Heart right ventricle (tissue), 16 donors: ENCODE measurements around the gene RNASEH2A. TPM values are rescaled to one million over a fixed set of nuclear protein-coding genes. Genes with fewer than 3 reads are reported as not detected.

Source experiments
- ATAC-seq, 8 donors: fragments of 200-7000 bp; cut with Tn5 transposase; one replicate each; pipeline ENCODE4 v1.9.1; 2020; ENCODE audit warnings: mild to moderate bottlenecking in 8 of 8, moderate library complexity in 8 of 8, moderate number of reproducible peaks in 1 of 8
- DNase-seq, 2 donors: peaks; one replicate each; pipeline ENCODE4 v3.0.0-alpha.2; 2020
- H3K27ac ChIP-seq, 10 donors: fragments of 200-600 bp; sonication (generic) in 2 of 10; one replicate each; pipeline versions ENCODE4 v1.5.0 to v1.8.0; 2020 to 2022; ENCODE audit warnings: mild to moderate bottlenecking in 3 of 10
- H3K27me3 ChIP-seq, 7 donors: fragments of 200-600 bp; one replicate each; pipeline ENCODE4 v1.8.0; 2021 to 2022; ENCODE audit warnings: mild to moderate bottlenecking in 2 of 7
- H3K36me3 ChIP-seq, 9 donors: fragments of 200-600 bp; sonication (generic) in 1 of 9; one replicate each; pipeline versions ENCODE4 v1.5.0 to v1.8.0; 2020 to 2022; ENCODE audit warnings: mild to moderate bottlenecking in 2 of 9
- H3K4me1 ChIP-seq, 9 donors: fragments of 200-600 bp; sonication (generic) in 1 of 9; one replicate each; pipeline versions ENCODE4 v1.5.0 to v1.8.0; 2020 to 2022; ENCODE audit warnings: mild to moderate bottlenecking in 4 of 9
- H3K4me3 ChIP-seq, 10 donors: fragments of 200-600 bp; sonication (generic) in 2 of 10; one replicate each; pipeline versions ENCODE4 v1.5.0 to v1.8.0; 2020 to 2022; ENCODE audit warnings: mild to moderate bottlenecking in 7 of 10, moderate library complexity in 2 of 10
- H3K9me3 ChIP-seq, 11 donors: fragments of 200-600 bp in 10 of 11; sonication (generic) in 2 of 11; one replicate each; pipeline versions ENCODE4 v1.5.0 to v1.8.0; 2013 to 2022; ENCODE audit warnings: mild to moderate bottlenecking in 2 of 11, control low read depth in 1 of 11, moderate library complexity in 1 of 11
- WGBS, 2 donors: extraction: QIAGEN DNeasy Blood & Tissue Kit; methylation state at CpG; one replicate each; pipeline ENCODE4 v1.1.7; 2013; ENCODE audit warnings: inconsistent platforms in 1 of 2; 5-methylcytosine and 5-hydroxymethylcytosine counted together
- intact Hi-C, 10 donors: fragments of 100-400 bp; cut with DNase I; formaldehyde crosslinking; loops; one replicate each; pipeline versions ENCODE4 v1.11.1 to v1.14.2; 2022
- polyA plus RNA-seq, 2 donors: library from polyadenylated mRNA; stranded (reverse); fragments of 200-250 nt; gene quantifications; one replicate each; pipeline ENCODE4 v1.2.3, GENCODE V29; 2013
- total RNA-seq, 10 donors: library from RNA; stranded (reverse); fragmentation: NEBNext Ultra II Directional in 3 of 10; extraction: Animal tissue kit (Norgen Biotek cat#: 25700) in 3 of 10; gene quantifications; one replicate each; pipeline versions ENCODE4 v1.2.1 to v1.2.4, GENCODE V29; 2021 to 2023
- TF ChIP-seq, protein P1 (sequence below), 9 donors: fragments of 200-600 bp; sonication (generic) in 2 of 9; IDR thresholded peaks; one replicate each; pipeline versions ENCODE4 v1.5.0 to v1.8.0; 2021 to 2022; ENCODE audit warnings: antibody characterized with exemption in 9 of 9, mild to moderate bottlenecking in 5 of 9, moderate library complexity in 1 of 9
- donor health status: Arrhythmogenic right ventricular cardiomyopathy.
- donor health status: ischemic (EF 13 %, LVEDD 7.1; RV severe dilation, severe dysfunction).
- donor health status: healthy with polysubstance abuse.
- donor health status: DM: no; HTN: yes; CAD: no.
- donor health status: DM: no; HTN: no; CAD: no.
- donor health status: ischemic (EF 25% LVEDD 6.9; RV normal size, moderate dysfunction).
- donor health status: ischemic (EF 25% LVEDD 5.7; RV mildly dilated, moderate dysfunction).
- donor health status: healthy.
- donor health status: DM: yes; HTN: yes; CAD: no.
- donor health status: Ischemic cardiomyopathy.
- donor health status: ischemic (EF 35%, LVEDD 5.7; RV mildly dilated, moderate dysfunction).
- donor health status: nonischemic (EF 11% LVEDD 7.7; RV severe dilation, severe dysfunction).
- donor health status: DM: yes; HTN: yes; CAD: no.
- donor health status: PGD.
- donor health status: ischemic (EF 29% LVEDD 5.4; RV normal size, mild dysfunction).
- donor health status: nonischemic (EF 23%, LVEDD 6.1; RV moderate dilation, normal function).

Gene RNASEH2A
- total and polyA plus RNA-seq, 12 donors, result 1.9 to 6.9 (median 4.1) TPM

DNA sequence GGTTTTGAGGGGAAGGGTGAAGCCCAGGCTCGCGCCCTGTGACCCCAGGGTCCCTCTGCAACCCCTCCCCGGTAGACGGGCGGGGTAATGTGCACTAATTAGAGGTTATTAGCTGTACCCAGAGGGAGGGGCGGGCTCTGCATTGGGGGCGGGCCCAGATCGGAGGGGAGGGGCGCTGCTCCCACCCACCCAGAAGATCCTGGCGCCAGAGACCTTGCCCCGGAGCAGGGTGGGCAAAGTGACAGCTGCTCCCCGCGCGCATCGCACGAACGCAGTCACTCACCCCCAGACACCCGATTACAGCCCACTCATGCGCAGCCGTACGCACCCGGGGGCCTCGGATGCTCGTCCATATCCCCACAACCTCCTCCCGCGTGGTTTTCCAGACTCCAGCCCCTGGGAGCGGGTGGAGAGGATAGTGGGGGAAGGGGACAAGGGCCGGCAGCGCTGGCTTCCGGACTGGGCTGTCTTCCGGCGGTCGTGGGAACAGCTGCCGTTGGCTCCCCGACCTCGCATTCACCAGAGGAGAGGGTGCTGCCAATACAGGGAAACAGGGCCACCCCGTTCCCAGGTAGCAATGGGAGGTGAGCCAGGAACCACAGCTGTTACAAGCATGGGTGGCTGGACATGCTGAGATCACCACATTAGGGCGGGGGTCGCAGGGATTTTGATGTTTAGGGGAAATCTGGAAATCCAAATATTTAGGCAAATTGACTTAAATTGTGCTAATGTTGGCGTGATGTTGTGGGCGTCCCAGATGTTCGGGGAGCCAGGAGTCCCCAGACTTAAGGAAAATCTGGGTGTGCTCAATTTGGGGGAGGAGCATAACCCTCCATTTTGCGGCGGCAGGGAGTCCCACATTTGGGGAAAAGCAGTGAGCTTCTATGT, 28.1 kb upstream of the RNASEH2A start:
- intact Hi-C loops, result loop anchor here in 5 of 10 donors (1.0 to 10.0 kb wide), 4 partner anchors 13 to 67 kb away; partner anchors contain the start of gene JUNB (in 1 of the 5)

DNA sequence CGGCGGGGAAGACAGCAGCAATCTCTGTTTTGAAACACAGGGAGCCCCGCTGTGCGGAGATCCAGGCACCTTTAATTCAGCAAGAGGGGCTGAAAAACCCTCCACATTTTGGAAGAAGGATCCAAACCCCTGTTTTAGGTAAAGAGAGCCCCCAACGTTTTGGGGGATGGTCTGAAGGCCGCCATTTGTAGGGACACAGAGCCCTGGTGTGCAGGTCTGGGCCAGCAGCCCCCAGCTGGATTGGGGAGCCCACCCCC, 27.6 kb upstream of the RNASEH2A start:
- Histone ChIP-seq H3K36me3 (peaks cover 0 to 3% (median 0%) of the 10 kb centered on the region in 9 donors), H3K4me3 (peak overlapping the region in 9 of 10 donors; percentile 52 to 78 (median 71)), H3K4me1 (peaks cover 27 to 73% (median 53%) of the 10 kb centered on the region in 9 donors), H3K9me3 (no peaks in the 10 kb centered on the region), H3K27ac (peak overlapping the region; percentile 85 to 99 (median 97)), H3K27me3 (no peaks in the 10 kb centered on the region)
- TF ChIP-seq, protein P1, sequence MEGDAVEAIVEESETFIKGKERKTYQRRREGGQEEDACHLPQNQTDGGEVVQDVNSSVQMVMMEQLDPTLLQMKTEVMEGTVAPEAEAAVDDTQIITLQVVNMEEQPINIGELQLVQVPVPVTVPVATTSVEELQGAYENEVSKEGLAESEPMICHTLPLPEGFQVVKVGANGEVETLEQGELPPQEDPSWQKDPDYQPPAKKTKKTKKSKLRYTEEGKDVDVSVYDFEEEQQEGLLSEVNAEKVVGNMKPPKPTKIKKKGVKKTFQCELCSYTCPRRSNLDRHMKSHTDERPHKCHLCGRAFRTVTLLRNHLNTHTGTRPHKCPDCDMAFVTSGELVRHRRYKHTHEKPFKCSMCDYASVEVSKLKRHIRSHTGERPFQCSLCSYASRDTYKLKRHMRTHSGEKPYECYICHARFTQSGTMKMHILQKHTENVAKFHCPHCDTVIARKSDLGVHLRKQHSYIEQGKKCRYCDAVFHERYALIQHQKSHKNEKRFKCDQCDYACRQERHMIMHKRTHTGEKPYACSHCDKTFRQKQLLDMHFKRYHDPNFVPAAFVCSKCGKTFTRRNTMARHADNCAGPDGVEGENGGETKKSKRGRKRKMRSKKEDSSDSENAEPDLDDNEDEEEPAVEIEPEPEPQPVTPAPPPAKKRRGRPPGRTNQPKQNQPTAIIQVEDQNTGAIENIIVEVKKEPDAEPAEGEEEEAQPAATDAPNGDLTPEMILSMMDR (IDR thresholded peaks at IDR 0.05), result no peak
- 52 to 53% methylated on average over 6 of the region's 6 CpGs for WGBS, 2 donors
- no peak for DNase-seq
- ATAC-seq, result no peak
- intact Hi-C loops, result loop anchor here in 5 of 10 donors (1.0 to 10.0 kb wide), 4 partner anchors 12 to 66 kb away; partner anchors contain the start of gene JUNB (in 1 of the 5)

More for the DNA sequence above, 28.1 kb upstream of the RNASEH2A start:
- H3K27me3 ChIP-seq, result no peaks in the 10 kb centered on the region
- peak overlapping the region; percentile 85 to 99 (median 97) for H3K27ac ChIP-seq
- H3K4me1 ChIP-seq, result peaks cover 22 to 68% (median 49%) of the 10 kb centered on the region in 9 donors
- TF ChIP-seq, protein P1 (IDR thresholded peaks at IDR 0.05), result no peak
- peak overlapping the region; percentile 48 to 78 (median 70) for H3K4me3 ChIP-seq
- peaks cover 0 to 3% (median 0%) of the 10 kb centered on the region in 9 donors for H3K36me3 ChIP-seq
- peak; percentile 23 to 72 (median 56) for ATAC-seq
- H3K9me3 ChIP-seq, result no peaks in the 10 kb centered on the region
- 3 to 4% methylated on average over 44 of the region's 44 CpGs for WGBS, 2 donors
- DNase-seq, result peak; percentile 78 to 86

DNA sequence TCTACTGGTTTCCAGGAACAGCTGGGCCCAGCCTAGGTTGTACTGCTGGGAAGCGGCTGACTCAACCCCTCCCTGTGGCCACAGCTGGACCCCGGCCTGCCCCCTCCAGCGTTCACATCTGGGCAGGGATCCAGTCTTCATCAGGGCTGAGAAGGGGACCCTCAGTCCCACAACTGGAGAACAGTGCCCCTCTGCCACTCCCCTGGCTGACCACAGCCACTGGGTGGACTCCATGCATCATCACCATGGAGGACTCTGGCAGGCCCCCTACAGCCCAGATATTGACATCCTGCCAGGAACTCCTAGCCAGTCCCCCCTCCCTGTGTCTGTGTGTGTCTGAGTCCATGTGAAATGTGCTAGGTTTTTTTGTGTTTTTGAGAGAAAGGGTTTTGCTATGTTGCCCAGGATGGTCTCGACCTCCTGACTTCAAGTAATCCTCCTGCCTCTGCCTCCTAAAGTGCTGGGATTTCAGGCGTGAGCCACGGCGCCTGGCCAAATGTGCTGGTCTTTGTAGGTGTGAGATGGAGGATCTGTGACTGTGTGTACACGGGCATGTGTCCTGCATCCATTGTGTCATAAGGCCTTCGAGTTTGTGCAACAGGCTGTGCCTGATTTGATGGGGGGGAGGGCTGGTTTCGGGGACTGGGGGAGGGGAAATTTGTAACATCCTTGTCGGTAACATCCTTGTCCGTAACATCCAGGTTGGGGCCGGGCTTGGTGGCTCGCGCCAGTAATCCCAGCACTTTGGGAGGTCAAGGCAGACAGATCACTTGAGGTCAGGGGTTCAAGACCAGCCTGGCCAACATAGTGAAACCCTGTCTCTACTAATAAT, 27.0 kb upstream of the RNASEH2A start:
- H3K4me3 ChIP-seq, result peak overlapping the region in 9 of 10 donors; percentile 52 to 78 (median 71)
- peaks cover 0 to under 1% (median 0%) of the 10 kb centered on the region in 9 donors for H3K36me3 ChIP-seq
- DNase-seq, result peak; percentile 64 to 77
- WGBS, 2 donors, result 54 to 62% methylated on average over 15 of the region's 15 CpGs
- ATAC-seq, result peak in 7 of 8 donors; percentile 7 to 22 (median 17)
- peak overlapping the region; percentile 85 to 99 (median 97) for H3K27ac ChIP-seq
- intact Hi-C loops, result loop anchor here in 4 of 10 donors (2.0 to 10.0 kb wide), 3 partner anchors 13 to 65 kb away; no protein-coding TSS in a partner anchor
- no peaks in the 10 kb centered on the region for H3K27me3 ChIP-seq
- peaks cover 33 to 78% (median 53%) of the 10 kb centered on the region in 9 donors for H3K4me1 ChIP-seq
- TF ChIP-seq, protein P1 (IDR thresholded peaks at IDR 0.05), result peak in 1 of 9 donors; percentile 5
- H3K9me3 ChIP-seq, result no peaks in the 10 kb centered on the region

DNA sequence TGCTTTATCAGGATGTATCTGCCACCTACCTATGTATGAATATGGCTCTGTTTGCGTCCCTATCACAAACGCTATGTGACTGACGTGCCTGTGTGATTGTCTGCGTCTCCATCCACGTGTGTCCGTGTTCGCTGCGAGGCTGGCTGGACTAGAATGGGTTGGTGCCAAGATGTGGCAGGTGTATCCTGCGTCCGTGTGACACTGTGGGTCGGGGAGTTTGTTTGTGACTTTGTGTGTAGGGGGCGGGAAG, 24.3 kb upstream of the RNASEH2A start:
- DNase-seq (no peak), ATAC-seq (no peak)
- Histone ChIP-seq H3K9me3 (no peaks in the 10 kb centered on the region), H3K27me3 (no peaks in the 10 kb centered on the region), H3K27ac (peak overlapping the region; percentile 89 to 100 (median 99)), H3K4me1 (peaks cover 47 to 88% (median 64%) of the 10 kb centered on the region in 9 donors), H3K4me3 (peak overlapping the region; percentile 14 to 63 (median 52)), H3K36me3 (no peaks in the 10 kb centered on the region)
- intact Hi-C loops, result no loop called here
- TF ChIP-seq, protein P1 (IDR thresholded peaks at IDR 0.05), result no peak
- WGBS, 2 donors, result 1 to 2% methylated on average over 12 of the region's 12 CpGs
